GM12873 (cell line): ENCODE results near the gene TRIP4.

Experiments used
- CTCF ChIP-seq: IDR thresholded peaks from 2 replicates; pipeline ENCODE4 v1.5.1; 2012; ENCODE audit warnings: low read depth, mild to moderate bottlenecking, moderate library complexity, low read length, control low read depth; ENCODE audit not compliant: insufficient read depth; ENCODE audit errors: missing control alignments

The TRIP4 gene

GRCh38 chr15:64443747-64444621 is 56.3 kb downstream of the TRIP4 start:
- no peak for TF ChIP-seq CTCF

- TF ChIP-seq CTCF = no peak
These were observed 57.2 kb downstream of the TRIP4 start for GRCh38 chr15:64444836-64445235.

DNA sequence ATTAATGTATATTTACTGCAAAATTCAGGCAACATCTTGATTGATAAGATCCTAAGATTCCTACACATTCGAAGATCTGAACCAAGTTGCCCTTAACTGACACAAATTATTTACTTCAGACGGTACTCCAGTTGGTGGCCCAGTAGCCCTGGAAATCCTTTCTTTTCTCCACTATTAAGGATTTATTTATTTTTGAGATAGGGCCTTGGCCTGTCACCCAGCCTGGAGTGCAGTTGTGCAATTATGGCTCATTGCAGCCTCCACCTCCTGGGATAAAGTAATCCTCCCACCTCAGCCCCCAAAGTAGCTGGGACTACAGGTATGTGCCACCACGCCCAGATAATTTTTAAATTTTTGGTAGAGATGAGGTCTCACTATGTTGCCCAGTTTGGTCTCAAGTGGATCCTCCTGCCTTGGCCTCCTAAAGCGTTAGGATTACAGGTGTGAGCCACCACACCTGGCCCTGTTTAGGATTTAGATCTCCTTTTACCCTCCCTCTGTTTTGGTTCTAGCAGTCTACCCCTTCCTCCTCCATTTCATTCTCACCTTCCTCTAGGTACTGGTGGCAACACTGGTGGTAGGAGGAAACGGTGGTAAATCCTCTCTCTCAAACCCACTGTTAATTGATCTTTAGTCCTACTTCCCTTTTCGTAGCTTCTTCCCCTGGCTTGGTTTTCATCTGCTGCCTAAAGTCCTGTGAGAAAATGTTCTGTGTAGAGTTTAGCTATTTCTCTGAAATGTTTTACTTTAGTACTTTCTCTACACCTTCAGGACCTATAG is 60.1 kb downstream of the TRIP4 start:
- no peak for TF ChIP-seq CTCF

DNA sequence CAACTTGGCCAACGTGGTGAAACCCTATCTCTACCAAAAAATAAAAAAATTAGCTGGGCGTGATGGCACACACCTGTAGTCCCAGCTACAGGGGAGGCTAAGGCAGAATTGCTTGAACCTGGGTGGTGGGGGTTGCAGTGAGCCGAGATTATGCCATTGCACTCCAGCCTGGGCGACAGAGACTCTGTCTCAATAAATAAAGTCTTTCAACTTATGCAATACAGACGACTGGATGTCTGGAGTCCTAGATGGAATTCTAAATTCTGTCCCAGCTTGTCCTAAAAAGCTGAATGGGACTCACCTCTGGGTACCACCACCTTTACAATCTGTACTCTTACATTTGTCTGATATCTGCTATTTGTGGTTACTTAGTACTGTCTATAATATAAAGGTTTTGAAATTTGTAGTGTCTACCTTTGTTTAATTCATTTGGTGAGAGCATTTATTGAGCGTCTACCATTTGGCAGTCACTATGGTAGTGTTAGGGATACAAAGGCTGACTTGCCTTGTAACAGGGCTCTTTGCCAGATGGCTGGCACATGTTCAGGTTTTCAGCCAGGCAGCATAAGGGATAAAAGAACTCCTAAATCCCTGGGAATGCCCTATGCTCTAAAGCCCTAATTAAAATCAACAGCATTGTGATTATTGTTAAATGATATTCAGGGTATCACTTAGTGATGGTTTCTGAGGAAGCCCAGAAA is 65.5 kb downstream of the TRIP4 start:
- no peak for TF ChIP-seq CTCF

DNA sequence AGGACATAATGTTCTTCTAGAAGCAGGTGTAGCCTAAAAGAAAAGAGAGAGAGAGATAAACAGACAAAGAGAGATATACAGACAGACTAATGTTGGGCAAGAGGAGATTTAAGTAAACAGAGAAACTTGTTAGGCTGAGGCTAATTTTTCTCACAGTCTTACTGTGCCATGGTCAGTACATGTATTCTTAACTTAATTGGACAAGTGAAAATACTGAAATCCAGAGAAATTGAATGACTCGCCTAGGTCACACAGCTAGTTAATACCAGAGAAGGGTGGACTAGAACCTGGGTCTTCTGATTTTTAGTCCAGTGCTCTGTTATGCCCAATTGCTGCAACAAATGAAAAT is 66.0 kb downstream of the TRIP4 start:
- TF ChIP-seq CTCF = no peak

DNA sequence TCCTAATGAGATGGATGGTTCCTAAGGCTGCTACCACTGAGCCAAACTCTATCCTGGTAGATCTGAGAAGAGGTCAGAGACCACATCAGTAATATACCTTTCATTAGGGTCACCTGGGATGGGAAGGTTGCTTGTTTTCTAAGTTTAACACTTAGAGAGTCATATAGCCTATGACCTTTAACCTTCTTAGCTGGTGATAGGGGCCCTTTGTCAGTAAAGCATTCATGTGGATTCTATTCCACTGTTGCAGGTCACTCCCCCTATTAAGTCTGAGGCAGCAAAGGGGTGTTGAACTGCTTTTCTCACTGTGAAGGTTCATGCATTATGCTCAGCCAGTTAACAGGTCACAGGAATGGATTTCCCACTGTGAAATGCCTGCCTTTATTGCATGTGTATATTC is 66.6 kb downstream of the TRIP4 start:
- no peak for TF ChIP-seq CTCF

- no peak for TF ChIP-seq CTCF
These were observed 68.3 kb downstream of the TRIP4 start for GRCh38 chr15:64455961-64456371.
